Stimulated activated naive CD4-positive, alpha-beta T cell (primary cell): ENCODE measurements around the gene PUDP.
"Not testable (repeated sequence)": the region's sequence is repeated elsewhere in the genome, so short reads cannot be mapped to it uniquely, and the experiment has no call there.

Experiments
- DNase-seq, 6 experiments: peaks; one replicate each; lab custom pipeline; 2025; lab: John Stamatoyannopoulos, UW

Gene PUDP

GRCh38 chrX:7147978-7148854, at the start of gene PUDP:
Gene PUDP, minus strand, starts transcription at chrX:7148153. Its CDS starts 40 bp downstream, at chrX:7148113.
- peak; percentile 76 to 98 (median 84) for DNase-seq

GRCh38 chrX:7194606-7195005, 46.7 kb upstream of the PUDP start:
- no peak for DNase-seq

GRCh38 chrX:7192871-7193270, 44.9 kb upstream of the PUDP start:
- no peak for DNase-seq

- no peak for DNase-seq
These were observed 43.7 kb upstream of the PUDP start for GRCh38 chrX:7191681-7192110.

- DNase-seq, result no peak
These were observed 42.2 kb upstream of the PUDP start for GRCh38 chrX:7190157-7190556.

- no peak for DNase-seq
These were observed 40.7 kb upstream of the PUDP start for GRCh38 chrX:7188672-7189071.

- no peak for DNase-seq
These were observed 36.9 kb upstream of the PUDP start for GRCh38 chrX:7184816-7185215.

GRCh38 chrX:7179446-7179845, 31.5 kb upstream of the PUDP start:
- DNase-seq, result no peak

- not testable (repeated sequence) for DNase-seq
These were observed 30.9 kb upstream of the PUDP start for GRCh38 chrX:7178859-7179258.

- peak in 4 of 6 experiments; percentile 1 to 20 (median 8) for DNase-seq
These were observed 22.9 kb upstream of the PUDP start for GRCh38 chrX:7170898-7171297.

- no peak for DNase-seq
These were observed 21.7 kb upstream of the PUDP start for GRCh38 chrX:7169627-7170026.

GRCh38 chrX:7168371-7168770, 20.4 kb upstream of the PUDP start:
- no peak for DNase-seq

GRCh38 chrX:7164174-7164573, 16.2 kb upstream of the PUDP start:
- no peak for DNase-seq

GRCh38 chrX:7163146-7163677, 15.3 kb upstream of the PUDP start:
- DNase-seq, result no peak

GRCh38 chrX:7159149-7159861, 11.4 kb upstream of the PUDP start:
- no peak for DNase-seq

- no peak for DNase-seq
These were observed 10.6 kb upstream of the PUDP start for GRCh38 chrX:7158468-7158990.

- DNase-seq, result no peak
These were observed 8.9 kb upstream of the PUDP start for GRCh38 chrX:7156879-7157278.

GRCh38 chrX:7155163-7155562, 7.2 kb upstream of the PUDP start:
- no peak for DNase-seq

GRCh38 chrX:7154041-7154597, 6.2 kb upstream of the PUDP start:
- DNase-seq, result no peak

- no peak for DNase-seq
These were observed 5.3 kb upstream of the PUDP start for GRCh38 chrX:7153231-7153630.

- DNase-seq, result no peak
These were observed 1.5 kb upstream of the PUDP start for GRCh38 chrX:7149411-7149810.

GRCh38 chrX:7147413-7147977, 458 bp downstream of the PUDP start, which contains the start of gene STS:
Gene STS, plus strand, starts transcription at chrX:7147712. Its CDS starts 105,488 bp downstream, at chrX:7253200.
- peak in 5 of 6 experiments; percentile 4 to 73 (median 58) for DNase-seq
